ENCODE results near the gene SLC5A6. TPM values are rescaled to one million over a fixed set of nuclear protein-coding genes. Genes with fewer than 3 reads are reported as not detected.
A peak's percentile ranks its signal among the peaks of the same experiment; 100 is the strongest.

The SLC5A6 gene
- polyA plus RNA-seq, 2 of the 4 experiments (the other 2 are of a cell fraction): 82.7 to 86.7 TPM

DNA sequence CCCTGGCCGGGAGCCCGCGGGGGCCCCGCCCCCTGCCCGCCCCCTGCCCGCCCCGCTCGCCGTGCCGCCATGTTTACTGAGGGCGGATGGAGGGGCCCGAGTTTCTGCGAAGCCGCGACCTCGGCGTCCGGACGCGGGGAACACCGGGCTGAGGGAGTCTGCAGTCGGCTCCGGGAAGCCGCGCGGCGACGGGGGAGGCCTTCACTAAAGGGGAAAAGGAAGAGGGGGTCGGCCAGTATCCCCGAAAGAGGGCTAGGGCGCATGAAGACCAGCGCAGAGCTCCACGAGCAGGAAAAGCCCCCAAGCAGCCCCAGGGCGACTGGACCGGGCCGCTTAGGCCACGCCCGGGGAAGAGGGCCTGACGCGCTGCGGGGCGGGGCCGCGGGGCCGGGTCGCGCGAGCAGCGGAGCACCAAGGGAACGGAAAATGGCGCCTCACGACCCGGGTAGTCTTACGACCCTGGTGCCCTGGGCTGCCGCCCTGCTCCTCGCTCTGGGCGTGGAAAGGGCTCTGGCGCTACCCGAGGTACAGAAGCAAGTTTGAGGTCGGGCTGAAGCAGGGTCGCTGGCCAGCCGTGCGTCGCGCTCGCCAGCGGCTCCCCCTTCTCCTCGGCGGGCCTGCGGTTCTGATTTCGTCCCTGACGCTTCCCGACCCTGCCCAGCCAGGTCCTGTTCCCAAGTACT, at the start of gene SLC5A6, which contains the start of gene ATRAID (continued):
- TF ChIP-seq, protein P1, sequence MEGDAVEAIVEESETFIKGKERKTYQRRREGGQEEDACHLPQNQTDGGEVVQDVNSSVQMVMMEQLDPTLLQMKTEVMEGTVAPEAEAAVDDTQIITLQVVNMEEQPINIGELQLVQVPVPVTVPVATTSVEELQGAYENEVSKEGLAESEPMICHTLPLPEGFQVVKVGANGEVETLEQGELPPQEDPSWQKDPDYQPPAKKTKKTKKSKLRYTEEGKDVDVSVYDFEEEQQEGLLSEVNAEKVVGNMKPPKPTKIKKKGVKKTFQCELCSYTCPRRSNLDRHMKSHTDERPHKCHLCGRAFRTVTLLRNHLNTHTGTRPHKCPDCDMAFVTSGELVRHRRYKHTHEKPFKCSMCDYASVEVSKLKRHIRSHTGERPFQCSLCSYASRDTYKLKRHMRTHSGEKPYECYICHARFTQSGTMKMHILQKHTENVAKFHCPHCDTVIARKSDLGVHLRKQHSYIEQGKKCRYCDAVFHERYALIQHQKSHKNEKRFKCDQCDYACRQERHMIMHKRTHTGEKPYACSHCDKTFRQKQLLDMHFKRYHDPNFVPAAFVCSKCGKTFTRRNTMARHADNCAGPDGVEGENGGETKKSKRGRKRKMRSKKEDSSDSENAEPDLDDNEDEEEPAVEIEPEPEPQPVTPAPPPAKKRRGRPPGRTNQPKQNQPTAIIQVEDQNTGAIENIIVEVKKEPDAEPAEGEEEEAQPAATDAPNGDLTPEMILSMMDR (IDR thresholded peaks at IDR 0.05): no peak
- TF ChIP-seq EP300 (IDR thresholded peaks at IDR 0.05): no peak
- TF ChIP-seq RCOR1 (IDR thresholded peaks at IDR 0.05; ENCODE audit: low read depth, low read length): no peak
- no peak for TF ChIP-seq RARB (CRISPR knock-in tag; IDR thresholded peaks at IDR 0.05)
- no peak for TF ChIP-seq CBX2 (IDR thresholded peaks at IDR 0.05; ENCODE audit: borderline replicate concordance, low read depth)
- TF ChIP-seq FOSB (CRISPR knock-in tag; IDR thresholded peaks at IDR 0.05): no peak
- TF ChIP-seq ZNF302 (CRISPR knock-in tag; IDR thresholded peaks at IDR 0.05): no peak
- TF ChIP-seq ZC3H11A (IDR thresholded peaks at IDR 0.05): no peak
- TF ChIP-seq, protein P2, sequence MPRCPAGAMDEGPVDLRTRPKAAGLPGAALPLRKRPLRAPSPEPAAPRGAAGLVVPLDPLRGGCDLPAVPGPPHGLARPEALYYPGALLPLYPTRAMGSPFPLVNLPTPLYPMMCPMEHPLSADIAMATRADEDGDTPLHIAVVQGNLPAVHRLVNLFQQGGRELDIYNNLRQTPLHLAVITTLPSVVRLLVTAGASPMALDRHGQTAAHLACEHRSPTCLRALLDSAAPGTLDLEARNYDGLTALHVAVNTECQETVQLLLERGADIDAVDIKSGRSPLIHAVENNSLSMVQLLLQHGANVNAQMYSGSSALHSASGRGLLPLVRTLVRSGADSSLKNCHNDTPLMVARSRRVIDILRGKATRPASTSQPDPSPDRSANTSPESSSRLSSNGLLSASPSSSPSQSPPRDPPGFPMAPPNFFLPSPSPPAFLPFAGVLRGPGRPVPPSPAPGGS (IDR thresholded peaks at IDR 0.05): peak; percentile 89
- no peak for TF ChIP-seq EHMT2 (IDR thresholded peaks at IDR 0.05; ENCODE audit: low read depth)
- TF ChIP-seq HOXB5 (CRISPR knock-in tag; IDR thresholded peaks at IDR 0.05): no peak
- TF ChIP-seq RFX5 (IDR thresholded peaks at IDR 0.05): peak; percentile 35; the same call in 1 of the 2 replicates
- TF ChIP-seq, protein P3, sequence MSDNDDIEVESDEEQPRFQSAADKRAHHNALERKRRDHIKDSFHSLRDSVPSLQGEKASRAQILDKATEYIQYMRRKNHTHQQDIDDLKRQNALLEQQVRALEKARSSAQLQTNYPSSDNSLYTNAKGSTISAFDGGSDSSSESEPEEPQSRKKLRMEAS (IDR thresholded peaks at IDR 0.05): peak; percentile 64
- no peak for TF ChIP-seq CHD4 (IDR thresholded peaks at IDR 0.05; ENCODE audit: borderline replicate concordance)
- 0 out of 2 replicates have a peak, but pooled peaks have one; percentile 59 for TF ChIP-seq MAZ (IDR thresholded peaks at IDR 0.05; ENCODE audit: borderline replicate concordance, low read depth, low read length)
- peak; percentile 77 for TF ChIP-seq KDM5A (IDR thresholded peaks at IDR 0.05)
- no peak for TF ChIP-seq POLR2AphosphoS2 (conservative IDR thresholded peaks at IDR 0.05; ENCODE audit: low read length)
- peak; percentile 65 for TF ChIP-seq CHD2 (IDR thresholded peaks at IDR 0.05; ENCODE audit: low read length, partially characterized antibody)
- peak; percentile 92 for TF ChIP-seq POLR2A (IDR thresholded peaks at IDR 0.05; ENCODE audit: low read length)
- TF ChIP-seq, protein P4, sequence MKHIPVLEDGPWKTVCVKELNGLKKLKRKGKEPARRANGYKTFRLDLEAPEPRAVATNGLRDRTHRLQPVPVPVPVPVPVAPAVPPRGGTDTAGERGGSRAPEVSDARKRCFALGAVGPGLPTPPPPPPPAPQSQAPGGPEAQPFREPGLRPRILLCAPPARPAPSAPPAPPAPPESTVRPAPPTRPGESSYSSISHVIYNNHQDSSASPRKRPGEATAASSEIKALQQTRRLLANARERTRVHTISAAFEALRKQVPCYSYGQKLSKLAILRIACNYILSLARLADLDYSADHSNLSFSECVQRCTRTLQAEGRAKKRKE (CRISPR knock-in tag; IDR thresholded peaks at IDR 0.05; ENCODE audit: low read depth): no peak

DNA sequence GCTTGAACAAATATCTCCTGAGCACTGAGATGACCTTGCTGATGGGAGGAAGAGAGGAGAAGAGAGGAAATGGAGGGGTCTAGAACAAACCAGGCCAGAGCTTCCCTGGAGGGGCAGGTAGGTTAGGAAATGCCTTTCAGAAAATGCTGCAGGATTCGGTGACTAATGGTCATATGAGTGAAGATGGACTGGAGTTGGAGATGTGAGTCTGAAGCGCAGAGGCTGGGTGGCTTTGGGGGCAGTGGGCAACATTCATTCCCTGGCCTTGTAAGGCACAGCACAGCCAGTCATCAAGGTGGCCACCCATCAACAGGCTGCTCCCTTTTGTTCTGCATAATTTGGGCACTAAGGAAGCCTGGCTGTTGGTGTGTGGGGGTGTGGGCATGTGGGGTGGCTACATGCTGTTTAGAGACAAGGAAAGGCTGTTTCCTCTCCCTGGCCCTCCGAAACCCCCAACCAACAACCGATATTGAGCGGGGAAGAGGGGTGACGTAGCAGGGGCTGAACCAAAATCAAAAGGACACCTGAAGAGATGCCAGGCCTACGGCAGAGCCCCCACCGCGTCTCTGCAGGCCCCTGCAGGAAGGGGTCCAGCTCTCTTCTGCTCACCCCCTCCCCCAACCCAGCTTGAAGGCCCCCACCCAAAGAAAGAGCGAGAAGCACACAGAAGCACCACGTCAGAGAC, 49.3 kb upstream of the SLC5A6 start:
- H3K4me1 ChIP-seq: peaks cover 21% of the 10 kb centered on the region
- WGBS (ENCODE audit: missing lambda C conversion rate): 88% methylated on average over 11 of the region's 11 CpGs
- no peak overlapping the region for H3K4me2 ChIP-seq
- no peaks in the 10 kb centered on the region for H3K9me3 ChIP-seq
- TF ChIP-seq HDAC2 (IDR thresholded peaks at IDR 0.05) (no peak), NR3C1 (IDR thresholded peaks at IDR 0.05) (no peak), SMC3 (IDR thresholded peaks at IDR 0.05) (no peak), NPAS2 (CRISPR knock-in tag; IDR thresholded peaks at IDR 0.05; ENCODE audit: borderline replicate concordance) (no peak), ESRRA (IDR thresholded peaks at IDR 0.05; ENCODE audit: borderline replicate concordance, low read length) (no peak), BHLHE40 (IDR thresholded peaks at IDR 0.05; ENCODE audit: low read depth, low read length) (no peak), CBX2 (IDR thresholded peaks at IDR 0.05; ENCODE audit: borderline replicate concordance, low read depth) (no peak), EHMT2 (IDR thresholded peaks at IDR 0.05; ENCODE audit: low read depth) (no peak), MAFK (IDR thresholded peaks at IDR 0.05; ENCODE audit: partially characterized antibody) (no peak), TFCP2L1 (CRISPR knock-in tag; IDR thresholded peaks at IDR 0.05) (no peak), RNF2 (IDR thresholded peaks at IDR 0.05; ENCODE audit: borderline replicate concordance, low read depth) (no peak), HOXB5 (CRISPR knock-in tag; IDR thresholded peaks at IDR 0.05) (no peak), JUN (IDR thresholded peaks at IDR 0.05) (no peak), CBX8 (IDR thresholded peaks at IDR 0.05) (no peak), FOXS1 (CRISPR knock-in tag; IDR thresholded peaks at IDR 0.05) (no peak), EHF (CRISPR knock-in tag; IDR thresholded peaks at IDR 0.05) (no peak), NFE2L2 (conservative IDR thresholded peaks at IDR 0.05; ENCODE audit: low read length) (no peak)
- TF ChIP-seq, protein P3 (IDR thresholded peaks at IDR 0.05): no peak
- H3K27ac ChIP-seq: no peak overlapping the region
- FAIRE-seq: no peak
- ChIA-PET POLR2A (no interaction called here), CTCF (interaction anchor here (1.2 to 14.1 kb wide), 7 partner anchors 10 to 163 kb away, joined by 3 to 302 read pairs (median 22); partner anchors contain the start of genes DNAJC5G, TRIM54 and UCN)
- no peak overlapping the region for H3K4me3 ChIP-seq
- no peak for DNase-seq (ENCODE audit: low read depth in 1 of 2, low spot score in 1 of 2)
- ATAC-seq: no peak
